GM18867 (cell line): ENCODE results near the gene RBM4.

Experiments
- ATAC-seq: cut with Tn5 transposase; IDR thresholded peaks from one replicate; pipeline ENCODE4 v1.9.1; 2021; ENCODE audit warnings: mild to moderate bottlenecking, moderate library complexity; ENCODE audit not compliant: unreplicated experiment

Gene RBM4

DNA sequence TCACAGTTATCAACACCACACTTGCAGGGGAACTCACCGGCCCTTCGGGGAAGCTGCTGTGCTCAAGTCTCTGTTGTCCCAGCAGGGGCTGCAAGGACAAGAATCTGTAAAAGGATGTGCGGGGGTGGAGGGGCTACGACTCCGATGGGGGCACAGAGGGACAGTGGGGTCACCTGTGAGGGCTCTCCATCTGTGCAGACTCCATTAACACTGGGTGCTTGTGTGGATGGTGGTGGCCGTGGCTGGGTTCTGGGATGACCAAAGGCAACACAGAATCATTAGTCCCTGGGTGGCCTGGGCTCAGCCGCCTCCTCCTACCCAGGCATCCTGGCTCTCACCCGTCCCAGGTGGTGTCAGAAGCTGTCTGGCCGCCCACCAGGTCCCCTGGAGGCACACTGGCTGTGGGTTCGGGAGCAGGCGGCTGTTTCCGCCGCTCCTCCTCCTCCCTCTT lies 49.4 kb downstream of the RBM4 start:
- no peak for ATAC-seq

DNA sequence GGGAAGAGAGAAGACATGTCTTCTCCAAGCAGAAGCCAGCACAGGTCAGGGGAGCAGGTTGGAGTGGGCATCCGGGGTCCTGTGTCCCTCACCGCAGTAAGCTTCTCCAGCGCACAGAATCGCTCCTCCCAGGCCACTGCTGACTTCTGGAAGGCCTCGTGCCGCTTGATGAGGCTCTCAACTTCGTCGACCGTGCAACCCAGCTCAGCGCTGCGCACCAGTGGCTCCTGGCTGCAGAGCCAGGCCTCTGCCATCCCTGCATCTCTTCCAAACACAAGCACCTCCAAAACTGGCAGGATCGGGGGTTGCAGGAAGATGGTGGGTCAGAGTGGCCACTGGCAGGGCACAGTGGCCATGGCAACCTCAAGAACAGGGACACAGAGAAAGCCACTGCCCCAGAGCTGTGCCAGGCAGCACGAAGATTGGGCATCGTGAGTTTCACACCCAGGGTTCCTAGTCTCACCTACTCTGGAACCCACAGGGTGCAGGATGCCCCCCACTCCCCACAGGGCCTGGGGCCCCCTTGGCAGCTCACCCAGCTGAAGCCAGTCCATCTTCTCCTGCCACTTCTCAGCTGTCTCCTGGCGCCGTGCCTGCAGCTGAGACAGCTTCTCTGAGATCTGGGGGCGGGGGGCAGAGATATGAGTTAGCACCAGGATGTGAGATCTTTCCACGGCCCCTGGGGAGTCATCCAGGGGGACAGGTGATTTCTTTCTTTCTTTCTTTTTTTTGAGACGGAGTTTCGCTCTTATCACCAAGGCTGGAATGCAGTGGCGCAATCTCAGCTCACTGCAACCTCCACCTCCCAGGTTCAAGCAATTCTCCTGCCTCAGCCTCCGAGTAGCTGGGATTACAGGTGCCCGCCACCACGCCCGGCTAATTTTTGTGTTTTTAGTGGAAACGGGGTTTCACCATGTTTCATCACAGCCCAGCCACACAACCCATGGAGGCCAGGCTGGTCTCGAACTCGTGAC lies 50.3 kb downstream of the RBM4 start:
- no peak for ATAC-seq

DNA sequence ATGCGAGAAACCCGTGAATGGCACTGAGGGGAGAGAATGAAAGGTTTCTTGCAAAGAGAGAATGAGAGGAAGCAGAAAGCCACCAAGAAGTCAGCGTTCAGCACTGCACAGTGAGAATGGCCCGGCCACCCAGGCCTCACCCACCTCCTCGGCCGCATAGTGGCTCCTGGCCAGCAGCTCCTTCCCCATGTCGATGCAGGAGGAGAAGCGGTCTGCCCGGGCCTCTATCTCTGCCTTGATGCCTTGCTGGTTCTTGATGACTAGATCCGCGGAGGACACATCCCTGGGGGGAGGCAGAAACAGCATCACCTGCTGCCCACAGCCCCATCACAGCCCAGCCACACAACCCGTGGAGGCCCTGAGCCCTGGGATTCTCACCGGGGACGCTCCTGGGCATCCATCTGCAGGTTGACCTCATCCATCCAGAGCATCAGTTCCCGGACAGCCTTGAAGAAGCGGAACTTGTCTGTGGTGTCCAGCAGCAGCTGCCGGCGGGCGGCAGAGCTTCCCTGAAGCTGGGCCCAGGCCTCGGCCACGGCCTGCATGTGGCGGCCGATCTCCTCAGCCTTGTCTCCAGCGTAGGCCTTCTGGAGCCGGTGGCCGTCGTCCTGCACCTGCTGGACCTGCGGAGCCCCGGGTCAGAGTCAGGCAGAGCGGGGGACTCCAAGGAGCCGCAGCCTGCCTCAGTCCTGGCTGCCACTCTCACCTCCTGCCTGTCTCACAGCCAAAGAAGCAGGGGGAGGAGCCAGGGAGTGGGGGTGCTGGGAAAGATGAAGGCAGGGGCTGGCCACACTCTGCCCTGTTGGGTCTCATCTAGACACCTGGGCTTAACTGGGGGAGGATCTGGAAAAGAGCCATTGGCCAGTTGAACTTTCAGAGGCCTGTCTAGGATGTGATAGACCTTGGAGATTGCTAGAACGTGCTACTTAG lies 51.4 kb downstream of the RBM4 start:
- ATAC-seq: no peak

DNA sequence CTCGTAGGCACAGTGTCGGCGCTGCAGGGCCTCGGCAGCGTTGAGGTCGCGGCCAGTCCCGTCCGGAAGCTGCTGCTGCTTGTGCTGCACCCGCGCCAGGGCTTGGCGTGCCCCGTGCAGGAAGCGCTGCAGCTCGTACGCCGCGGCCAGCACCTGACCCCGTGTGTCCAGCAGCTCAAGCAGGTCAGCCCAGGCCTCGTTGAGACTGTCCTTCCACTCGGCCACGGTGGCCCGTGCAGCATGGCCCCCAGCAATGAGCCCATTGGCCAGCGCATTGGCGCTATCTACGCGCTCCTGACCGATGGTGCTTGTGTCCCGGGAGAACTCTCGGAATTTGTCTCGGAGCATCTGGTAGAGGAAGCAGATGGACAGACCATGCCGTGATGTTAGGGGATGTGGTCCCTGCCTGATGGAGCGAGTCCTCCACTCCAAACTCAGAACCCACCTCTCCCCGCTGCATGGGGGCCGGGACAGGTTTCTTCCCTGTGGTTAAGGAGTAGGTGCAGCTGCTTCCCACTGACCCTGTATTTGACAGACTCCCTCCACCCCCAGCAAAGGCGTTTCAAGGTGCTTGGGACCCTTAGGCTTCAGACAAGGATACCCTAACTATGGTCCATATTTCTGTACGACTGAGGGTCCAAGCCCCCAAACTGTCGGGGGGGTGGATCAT lies 52.9 kb downstream of the RBM4 start:
- no peak for ATAC-seq

DNA sequence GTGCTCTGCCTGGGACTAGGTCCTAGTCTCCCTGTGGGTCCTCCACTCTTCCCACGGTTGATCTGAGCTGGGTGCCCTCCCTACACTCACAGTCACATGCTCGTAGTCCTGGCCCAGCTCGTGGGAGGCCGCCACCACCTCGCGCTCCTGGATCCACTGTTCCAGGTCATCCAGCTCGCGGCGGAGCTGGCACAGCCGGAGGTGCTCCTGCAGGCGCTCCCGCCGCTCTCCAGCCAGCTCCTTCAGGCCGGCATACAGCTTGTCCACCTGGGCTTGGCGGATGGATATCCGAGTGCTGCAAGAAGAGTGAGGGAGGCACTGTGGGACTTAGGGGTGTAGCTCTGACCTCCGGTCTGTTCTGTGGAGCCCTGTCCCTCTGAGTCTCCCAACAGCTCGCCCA lies 53.9 kb downstream of the RBM4 start:
- no peak for ATAC-seq

DNA sequence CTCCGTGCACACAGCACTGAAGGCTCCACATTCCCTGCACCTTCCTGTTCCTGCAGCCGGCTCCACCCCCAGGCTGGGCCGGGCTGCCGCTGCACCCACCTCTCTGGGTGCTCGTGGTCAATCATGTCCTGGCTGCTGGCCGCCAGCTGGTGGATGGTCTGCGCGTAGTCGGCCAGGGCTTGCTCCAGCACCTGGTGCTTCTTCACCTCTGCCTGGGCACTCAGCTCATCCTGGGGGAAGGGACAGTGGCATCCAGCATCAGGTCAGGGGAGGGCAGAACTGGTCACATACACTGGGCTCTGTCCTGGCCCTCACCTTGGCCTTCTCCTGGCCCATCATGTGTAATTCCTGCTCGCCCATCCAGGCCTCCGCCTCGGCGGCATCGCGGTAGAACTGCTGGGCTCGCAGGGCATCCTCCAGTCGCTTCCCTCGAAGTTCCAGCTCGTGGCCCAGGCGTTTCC lies 54.4 kb downstream of the RBM4 start:
- ATAC-seq: no peak

DNA sequence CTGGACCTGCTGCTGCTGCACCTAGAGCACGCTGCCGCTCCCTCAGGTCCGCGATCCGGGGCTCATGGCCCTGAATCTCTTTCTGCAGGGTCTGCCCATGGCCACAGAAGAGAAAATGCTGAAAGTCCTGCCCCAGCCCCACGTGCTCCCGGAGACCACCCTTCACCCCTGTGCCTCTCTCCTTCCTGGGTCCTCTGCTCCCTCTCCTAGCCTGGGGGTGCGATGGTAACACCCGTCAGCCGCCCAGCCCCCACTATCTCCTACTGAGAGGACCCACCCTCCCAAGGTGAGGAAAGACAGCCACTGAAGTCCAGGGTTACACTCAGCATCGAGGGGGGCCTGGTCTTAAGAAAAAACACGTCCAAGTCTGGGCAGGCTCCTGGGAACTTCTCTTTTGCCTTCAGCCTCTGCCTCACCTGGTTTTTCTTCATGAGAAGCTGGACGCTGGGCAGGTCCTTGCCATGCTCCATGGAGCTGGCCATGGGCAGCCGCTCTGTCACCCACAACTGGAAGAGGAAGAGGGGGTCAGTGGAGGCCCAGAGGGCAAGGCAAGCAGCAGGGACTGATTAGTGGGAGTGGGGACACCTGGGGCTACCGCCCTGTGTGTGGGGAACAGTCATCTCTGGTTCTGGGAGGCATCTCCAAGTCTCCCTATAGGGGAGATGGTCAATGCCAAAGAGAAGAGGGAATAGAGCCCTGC lies 55.0 kb downstream of the RBM4 start:
- no peak for ATAC-seq

DNA sequence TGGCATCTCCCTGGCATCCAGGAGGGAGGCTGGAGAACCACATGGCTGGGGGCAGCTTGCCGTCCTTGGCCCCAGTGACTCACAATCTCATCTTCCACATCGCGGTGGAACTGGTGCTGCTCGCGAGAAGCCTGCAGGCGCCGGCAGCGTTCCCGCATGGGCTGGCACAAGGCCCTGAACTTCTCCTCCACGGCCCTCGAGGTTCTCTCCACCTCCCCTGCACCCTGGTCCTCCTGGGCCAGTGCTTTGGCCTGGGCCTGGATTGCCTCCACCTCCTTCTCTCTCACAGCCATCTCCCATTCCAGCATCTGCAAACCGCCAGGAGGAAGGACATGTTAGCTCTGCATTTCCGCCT lies 55.5 kb downstream of the RBM4 start:
- ATAC-seq: no peak

DNA sequence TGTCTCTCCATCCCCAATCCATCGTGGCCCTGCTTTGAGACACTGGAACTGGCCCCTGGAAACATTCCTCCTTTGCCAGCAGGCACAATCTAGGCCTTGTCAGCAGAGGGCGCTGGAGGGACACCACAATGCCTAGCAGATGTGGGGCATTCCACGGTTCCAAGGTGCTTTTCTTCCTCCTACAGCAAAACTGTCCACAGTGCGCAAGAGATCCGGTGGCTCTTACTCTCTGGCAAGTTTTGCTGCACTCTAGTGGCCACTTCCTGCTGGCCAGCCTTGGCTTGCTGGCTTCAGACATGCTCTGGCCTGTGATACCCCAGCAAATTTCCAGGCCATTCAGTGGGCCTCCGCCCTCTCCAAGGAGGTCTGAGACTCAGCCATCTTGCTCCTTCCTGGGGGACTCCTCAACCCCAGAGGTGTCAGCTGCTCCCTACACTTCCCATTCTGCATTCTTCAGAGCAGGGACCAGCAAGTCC lies 56.3 kb downstream of the RBM4 start:
- ATAC-seq: peak; percentile 50
